SIG-M5 (cell line): ENCODE measurements around the gene SHROOM3.

Experiments used
- DNase-seq: peaks from one replicate; lab custom pipeline; 2025; lab: John Stamatoyannopoulos, UW

The SHROOM3 gene

GRCh38 chr4:76781698-76782595, 346.9 kb downstream of the SHROOM3 start:
- DNase-seq: no peak

GRCh38 chr4:76782837-76783236, 347.8 kb downstream of the SHROOM3 start:
- DNase-seq: no peak

GRCh38 chr4:76783836-76784235, 348.8 kb downstream of the SHROOM3 start:
- no peak for DNase-seq

GRCh38 chr4:76784237-76784636, 349.2 kb downstream of the SHROOM3 start:
- DNase-seq: no peak

GRCh38 chr4:76787898-76788297, 352.9 kb downstream of the SHROOM3 start:
- no peak for DNase-seq

GRCh38 chr4:76790377-76790776, 355.3 kb downstream of the SHROOM3 start:
- no peak for DNase-seq

GRCh38 chr4:76791479-76791878, 356.4 kb downstream of the SHROOM3 start:
- no peak for DNase-seq

GRCh38 chr4:76792418-76792817, 357.4 kb downstream of the SHROOM3 start:
- no peak for DNase-seq

- no peak for DNase-seq
These were observed 360.2 kb downstream of the SHROOM3 start for GRCh38 chr4:76795243-76795642.

- no peak for DNase-seq
These were observed 364.1 kb downstream of the SHROOM3 start for GRCh38 chr4:76799140-76799539.

GRCh38 chr4:76799718-76800117, 364.7 kb downstream of the SHROOM3 start:
- DNase-seq: no peak

GRCh38 chr4:76800902-76801301, 365.9 kb downstream of the SHROOM3 start:
- no peak for DNase-seq

GRCh38 chr4:76801621-76802235, 366.7 kb downstream of the SHROOM3 start:
- no peak for DNase-seq

- no peak for DNase-seq
These were observed 367.4 kb downstream of the SHROOM3 start for GRCh38 chr4:76802236-76803021.

- DNase-seq: no peak
These were observed 368.5 kb downstream of the SHROOM3 start for GRCh38 chr4:76803522-76803921.

- DNase-seq: no peak
These were observed 369.1 kb downstream of the SHROOM3 start for GRCh38 chr4:76804096-76804495.

GRCh38 chr4:76806346-76806745, 371.3 kb downstream of the SHROOM3 start:
- DNase-seq: no peak

GRCh38 chr4:76806757-76807156, 371.7 kb downstream of the SHROOM3 start:
- no peak for DNase-seq

- no peak for DNase-seq
These were observed 374.7 kb downstream of the SHROOM3 start for GRCh38 chr4:76809594-76810305.

GRCh38 chr4:76811604-76812412, 376.8 kb downstream of the SHROOM3 start:
- no peak for DNase-seq

GRCh38 chr4:76813070-76813469, 378.0 kb downstream of the SHROOM3 start:
- DNase-seq: no peak
